Measurements from ENCODE around the gene ACAD9.
"Not testable (repeated sequence)": the region's sequence is repeated elsewhere in the genome, so short reads cannot be mapped to it uniquely, and the experiment has no call there.

DNA sequence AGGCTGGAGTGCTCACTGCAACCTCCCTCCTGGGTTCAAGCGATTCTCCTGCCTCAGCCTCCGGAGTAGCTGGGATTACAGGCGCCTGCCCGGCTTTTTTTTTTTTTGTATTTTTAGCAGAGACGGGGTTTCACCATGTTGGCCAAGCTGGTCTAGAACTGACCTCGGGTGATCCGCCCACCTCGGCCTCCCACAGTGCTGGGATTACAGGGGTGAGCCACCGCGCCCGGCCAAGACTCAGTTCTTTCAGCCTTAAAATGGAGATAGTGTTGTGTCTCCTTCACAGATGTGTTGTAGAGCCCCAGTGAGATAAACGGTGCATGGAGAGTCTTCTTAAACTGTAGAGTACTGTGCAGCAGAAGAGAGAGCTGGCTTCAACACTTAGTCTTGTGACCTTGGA, 1.0 kb downstream of the ACAD9 start:
- TF ChIP-seq, protein P1, sequence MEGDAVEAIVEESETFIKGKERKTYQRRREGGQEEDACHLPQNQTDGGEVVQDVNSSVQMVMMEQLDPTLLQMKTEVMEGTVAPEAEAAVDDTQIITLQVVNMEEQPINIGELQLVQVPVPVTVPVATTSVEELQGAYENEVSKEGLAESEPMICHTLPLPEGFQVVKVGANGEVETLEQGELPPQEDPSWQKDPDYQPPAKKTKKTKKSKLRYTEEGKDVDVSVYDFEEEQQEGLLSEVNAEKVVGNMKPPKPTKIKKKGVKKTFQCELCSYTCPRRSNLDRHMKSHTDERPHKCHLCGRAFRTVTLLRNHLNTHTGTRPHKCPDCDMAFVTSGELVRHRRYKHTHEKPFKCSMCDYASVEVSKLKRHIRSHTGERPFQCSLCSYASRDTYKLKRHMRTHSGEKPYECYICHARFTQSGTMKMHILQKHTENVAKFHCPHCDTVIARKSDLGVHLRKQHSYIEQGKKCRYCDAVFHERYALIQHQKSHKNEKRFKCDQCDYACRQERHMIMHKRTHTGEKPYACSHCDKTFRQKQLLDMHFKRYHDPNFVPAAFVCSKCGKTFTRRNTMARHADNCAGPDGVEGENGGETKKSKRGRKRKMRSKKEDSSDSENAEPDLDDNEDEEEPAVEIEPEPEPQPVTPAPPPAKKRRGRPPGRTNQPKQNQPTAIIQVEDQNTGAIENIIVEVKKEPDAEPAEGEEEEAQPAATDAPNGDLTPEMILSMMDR (IDR thresholded peaks at IDR 0.05): not testable (repeated sequence)
- TF ChIP-seq POLR2A (IDR thresholded peaks at IDR 0.05): not testable (repeated sequence)
